ENCODE measurements around the gene IFNA2. TPM values are rescaled to one million over a fixed set of nuclear protein-coding genes. Genes with fewer than 3 reads are reported as not detected.

Gene IFNA2
- total and polyA plus RNA-seq, 2 of the 4 experiments (the other 2 are of a cell fraction): not detected

- Histone ChIP-seq H3K18ac (ENCODE audit: low read depth, low read length) (no peak overlapping the region), H2AK9ac (replicated peaks; ENCODE audit: low read depth, low read length, poor library complexity) (no peak overlapping the region), H2BK20ac (ENCODE audit: low read depth, low read length) (no peak overlapping the region), H3K9me3 (ENCODE audit: control insufficient read depth, insufficient read depth, low read length) (no peaks in the 10 kb centered on the region), H3K9ac (ENCODE audit: low read depth, low read length) (no peak overlapping the region), H3K9me1 (ENCODE audit: insufficient read depth, low read length) (no peaks in the 10 kb centered on the region), H2BK5ac (ENCODE audit: low read depth, low read length, poor library complexity, severe bottlenecking) (no peak overlapping the region), H3K27me3 (ENCODE audit: control insufficient read depth, insufficient read depth, low read length) (peaks cover 31% of the 10 kb centered on the region), H3K79me1 (ENCODE audit: low read depth in 1 of 2, low read length in 2 of 2) (no peaks in the 10 kb centered on the region), H3K23ac (ENCODE audit: low read depth, low read length) (no peak overlapping the region), H2BK120ac (ENCODE audit: low read depth, low read length) (no peak overlapping the region), H3K4me3 (ENCODE audit: insufficient read depth, low read depth, low read length) (no peak overlapping the region), H4K5ac (ENCODE audit: low read depth, low read length) (no peak overlapping the region), H3K4me1 (ENCODE audit: control insufficient read depth, insufficient read depth, low read length) (no peaks in the 10 kb centered on the region), H2AK5ac (ENCODE audit: low read depth, low read length) (no peak overlapping the region), H2AFZ (replicated peaks; ENCODE audit: low read length, poor library complexity) (no peak overlapping the region), H3K36me3 (ENCODE audit: control insufficient read depth, insufficient read depth, low read length) (no peaks in the 10 kb centered on the region), H3K27ac (ENCODE audit: insufficient read depth, low read length) (no peak overlapping the region), H3K4me2 (ENCODE audit: low read depth, low read length) (no peak overlapping the region), H4K20me1 (ENCODE audit: insufficient read depth, low read length) (no peaks in the 10 kb centered on the region), H3K4ac (ENCODE audit: low read depth, low read length) (no peak overlapping the region), H2BK15ac (ENCODE audit: low read depth, low read length) (no peak overlapping the region), H3K56ac (ENCODE audit: extremely low read depth, insufficient read depth, low read length) (no peak overlapping the region), H3K14ac (replicated peaks; ENCODE audit: low read depth, low read length) (no peak overlapping the region), H4K91ac (ENCODE audit: insufficient read depth, low read depth, low read length) (no peak overlapping the region), H4K8ac (ENCODE audit: low read depth in 2 of 2, low read length in 2 of 2) (no peak overlapping the region)
- BruUV-seq (replicated peaks): no TSS peak
- ChIA-PET POLR2A (ENCODE audit: unreplicated experiment) (no interaction called here), CTCF (interaction anchor here (2.4 kb wide), 1 partner anchor 14 kb away, joined by 6 read pairs; no protein-coding TSS in a partner anchor)
- TF ChIP-seq MXI1 (IDR thresholded peaks at IDR 0.05; ENCODE audit: borderline replicate concordance, low read depth, low read length) (no peak), ELK1 (IDR thresholded peaks at IDR 0.05; ENCODE audit: borderline replicate concordance, low read depth, low read length) (no peak), CTCF (conservative IDR thresholded peaks at IDR 0.05; ENCODE audit: low read depth, low read length) (no peak), CHD1 (IDR thresholded peaks at IDR 0.05; ENCODE audit: low read depth, low read length) (no peak), MAZ (IDR thresholded peaks at IDR 0.05; ENCODE audit: borderline replicate concordance, low read depth, low read length) (no peak), RAD21 (IDR thresholded peaks at IDR 0.05; ENCODE audit: low read length) (no peak), CEBPB (IDR thresholded peaks at IDR 0.05; ENCODE audit: low read depth, low read length) (no peak), MAFK (IDR thresholded peaks at IDR 0.05; ENCODE audit: low read depth, low read length) (no peak), NFE2L2 (IDR thresholded peaks at IDR 0.05; ENCODE audit: low read depth, low read length) (no peak), FOS (IDR thresholded peaks at IDR 0.05; ENCODE audit: low read depth, low read length) (no peak), USF2 (IDR thresholded peaks at IDR 0.05; ENCODE audit: low read depth, low read length) (no peak)
- intact Hi-C loops (cut with micrococcal nuclease) (loop anchor here (5.0 kb wide), 1 partner anchor 34 kb away; no protein-coding TSS in a partner anchor), in situ Hi-C loops (cut with MboI; ENCODE audit: low sequenced_read_pairs) (no loop called here), dilution Hi-C loops (cut with HindIII; ENCODE audit: low sequenced_read_pairs, unreplicated experiment) (no loop called here)
- DNase-seq (no peak), ATAC-seq (ENCODE audit: low read depth) (no peak)
- 0% methylated on average over 1 of the region's 5 CpGs; no CpG with 5 or more reads in 1 of the 2 experiments for WGBS, 2 experiments (ENCODE audit: extremely low coverage in 2 of 2, insufficient read length in 1 of 2)
Measured at GRCh38 chr9:21381448-21382339, 3.5 kb downstream of the IFNA2 start.
